HK-2 (cell line): ENCODE results near the gene GNB2.
"Not testable (repeated sequence)": the region's sequence is repeated elsewhere in the genome, so short reads cannot be mapped to it uniquely, and the experiment has no call there.

Source experiments
- DNase-seq: peaks from one replicate; pipeline ENCODE4 v3.0.0-alpha.2; 2018; ENCODE audit not compliant: unreplicated experiment

The GNB2 gene

DNA sequence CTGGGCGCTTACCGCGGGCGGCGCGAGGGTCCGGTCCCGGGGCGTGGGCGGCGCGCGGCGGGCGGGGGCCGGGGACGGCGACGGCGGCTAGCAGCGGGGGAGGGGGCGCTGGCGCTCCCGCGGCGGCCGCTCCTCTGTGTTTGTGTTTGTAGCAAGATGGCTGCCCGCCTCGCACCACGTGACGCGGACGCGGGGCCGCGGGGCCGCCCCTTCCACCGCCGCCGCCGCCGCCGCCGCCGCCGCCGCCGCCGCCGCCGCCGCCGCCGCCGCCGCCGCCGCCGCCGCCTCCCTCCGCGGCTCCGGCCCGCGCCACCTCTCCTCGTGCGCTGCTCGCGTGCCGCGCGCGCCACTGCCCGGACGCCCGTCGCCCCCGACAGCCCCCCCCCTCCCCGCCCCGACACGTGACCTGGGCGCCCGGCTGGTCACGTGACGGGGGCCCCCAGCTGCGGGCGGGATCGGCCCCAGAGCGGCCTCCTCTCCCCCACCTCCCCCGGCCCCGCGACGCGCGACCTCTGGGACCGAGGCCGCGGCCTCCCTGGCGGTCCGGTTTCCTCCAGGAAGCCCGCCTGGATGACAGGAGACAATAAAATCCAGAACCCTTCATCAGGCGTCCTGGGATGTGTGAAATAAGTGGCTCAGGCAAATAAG is 20.7 kb downstream of the GNB2 start, which contains the start of gene GIGYF1:
Gene GIGYF1 (minus strand): TSS at position 153 of the 648 bp plus-strand sequence. CDS start 6,012 bp downstream, outside the sequence.
- DNase-seq: peak; percentile 62

DNA sequence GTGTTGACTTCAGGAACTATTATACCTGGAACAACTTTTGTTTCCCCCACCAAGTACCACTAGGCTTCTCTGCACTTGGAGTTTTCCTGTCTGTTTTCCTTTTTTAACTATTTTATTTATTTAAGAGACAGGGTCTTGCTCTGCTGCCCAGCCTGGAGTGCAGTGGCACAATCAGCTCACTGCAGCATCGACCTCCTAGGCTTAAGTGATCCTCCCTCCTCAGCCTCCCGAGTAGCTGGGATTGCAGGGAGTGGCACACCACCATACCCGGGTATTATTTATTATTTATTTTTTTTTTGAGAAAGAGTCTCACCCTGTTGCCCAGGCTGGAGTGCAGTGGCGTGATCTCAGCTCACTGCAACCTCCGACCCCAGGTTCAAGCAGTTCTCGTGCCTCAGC is 22.6 kb downstream of the GNB2 start:
- no peak for DNase-seq

DNA sequence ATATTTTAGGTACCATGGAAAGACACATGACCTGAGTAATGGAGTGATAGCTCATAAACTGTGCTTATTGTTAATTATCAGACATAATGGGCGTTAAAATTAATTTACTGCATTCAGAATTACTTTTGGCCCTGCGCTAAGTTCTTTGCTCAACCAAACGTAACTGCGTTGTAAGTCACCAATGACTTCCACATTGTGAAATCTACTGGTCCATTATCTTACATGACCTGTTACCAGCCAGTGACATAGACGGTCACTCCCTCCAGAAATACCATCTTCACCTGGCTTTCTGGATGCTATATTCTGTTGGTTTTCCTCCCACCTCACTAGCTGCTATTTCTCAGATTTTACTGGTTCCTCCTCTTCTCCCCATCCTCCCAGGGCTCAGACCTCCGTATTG is 25.5 kb downstream of the GNB2 start:
- DNase-seq: no peak

DNA sequence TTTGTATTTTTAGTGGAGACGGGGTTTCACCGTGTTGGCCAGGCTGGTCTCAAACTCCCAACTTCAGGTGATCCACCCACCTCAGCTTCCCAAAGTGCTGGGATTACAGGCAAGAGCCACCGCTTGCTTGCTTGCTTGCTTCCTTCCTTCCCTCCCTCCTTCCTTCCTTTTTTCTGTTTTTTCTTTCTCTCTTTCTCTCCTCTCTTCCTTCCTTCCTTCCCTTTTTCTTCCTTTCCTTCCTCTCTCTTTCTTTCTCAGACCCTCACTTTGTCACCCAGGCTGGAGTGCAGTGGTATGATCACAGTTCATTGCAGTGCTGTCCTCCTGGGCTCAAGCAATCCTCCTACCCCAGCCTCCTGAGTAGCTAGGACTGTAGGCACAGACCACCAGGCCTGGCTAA is 27.5 kb downstream of the GNB2 start:
- not testable (repeated sequence) for DNase-seq

DNA sequence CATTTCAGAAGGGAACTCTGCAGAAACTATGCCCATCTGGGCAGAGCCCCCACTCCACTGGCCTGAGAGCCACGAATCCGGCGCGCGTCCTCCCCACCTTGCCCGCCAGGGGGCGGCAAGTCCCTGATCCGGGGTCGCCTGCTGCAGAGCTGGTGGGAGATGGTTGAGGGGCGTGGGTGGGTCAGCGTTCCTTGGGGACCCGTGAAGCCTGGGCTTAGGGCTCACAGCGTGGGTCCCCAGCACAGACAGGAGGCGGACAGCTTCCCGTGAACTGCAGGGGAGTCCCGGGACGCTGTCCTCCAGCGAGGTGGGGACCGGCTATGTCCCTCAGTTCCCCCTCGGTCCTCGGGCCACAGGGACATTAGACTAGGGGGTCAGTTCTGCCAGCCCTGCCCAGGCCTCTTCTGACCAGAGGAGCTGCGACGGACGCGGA is 31.8 kb downstream of the GNB2 start:
- DNase-seq: peak; percentile 84

DNA sequence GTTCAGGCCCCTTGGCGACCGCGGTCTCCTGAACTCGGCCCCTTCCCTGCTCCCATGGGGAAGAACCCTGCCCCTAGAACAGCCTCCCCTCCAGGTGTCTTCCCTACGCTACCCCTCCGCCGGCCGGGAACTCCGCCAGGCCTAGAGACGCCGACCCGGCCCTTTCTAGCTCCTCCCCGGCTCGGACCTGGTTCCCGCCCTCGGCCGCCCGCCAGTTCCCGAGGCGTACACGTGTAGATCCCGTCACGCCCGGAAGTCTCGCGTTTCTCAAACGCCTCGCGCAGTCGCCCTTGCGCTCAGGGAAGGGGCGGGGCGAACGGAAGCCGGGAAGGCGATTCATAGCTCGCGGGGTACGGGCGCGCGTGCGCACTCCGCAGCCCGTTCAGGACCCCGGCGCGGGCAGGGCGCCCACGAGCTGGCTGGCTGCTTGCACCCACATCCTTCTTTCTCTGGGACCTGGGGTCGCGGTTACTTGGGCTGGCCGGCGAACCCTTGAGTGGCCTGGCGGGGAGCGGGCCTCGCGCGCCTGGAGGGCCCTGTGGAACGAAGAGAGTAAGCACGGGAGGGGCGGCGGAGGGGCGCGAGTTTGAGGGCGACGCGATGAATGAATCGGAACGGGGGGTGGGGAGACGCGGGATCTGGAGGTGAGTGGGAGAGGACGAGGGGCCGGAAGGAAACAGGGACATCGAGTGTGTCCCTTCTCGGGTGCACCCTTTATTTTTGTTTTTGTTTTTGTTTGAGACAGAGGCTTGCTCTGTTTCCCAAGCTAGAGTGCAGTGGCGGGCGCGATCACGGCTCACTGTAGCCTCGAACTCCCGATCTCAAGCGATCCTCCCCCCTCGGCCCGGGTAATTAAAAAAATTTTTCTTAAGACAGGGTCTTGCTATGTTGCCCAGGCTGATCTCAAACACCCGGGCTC is 32.5 kb downstream of the GNB2 start, which contains the start of gene POP7:
Gene POP7 (plus strand): TSS at position 369 of the 919 bp plus-strand sequence. CDS start 710 bp downstream, outside the sequence.
- DNase-seq: peak; percentile 98

DNA sequence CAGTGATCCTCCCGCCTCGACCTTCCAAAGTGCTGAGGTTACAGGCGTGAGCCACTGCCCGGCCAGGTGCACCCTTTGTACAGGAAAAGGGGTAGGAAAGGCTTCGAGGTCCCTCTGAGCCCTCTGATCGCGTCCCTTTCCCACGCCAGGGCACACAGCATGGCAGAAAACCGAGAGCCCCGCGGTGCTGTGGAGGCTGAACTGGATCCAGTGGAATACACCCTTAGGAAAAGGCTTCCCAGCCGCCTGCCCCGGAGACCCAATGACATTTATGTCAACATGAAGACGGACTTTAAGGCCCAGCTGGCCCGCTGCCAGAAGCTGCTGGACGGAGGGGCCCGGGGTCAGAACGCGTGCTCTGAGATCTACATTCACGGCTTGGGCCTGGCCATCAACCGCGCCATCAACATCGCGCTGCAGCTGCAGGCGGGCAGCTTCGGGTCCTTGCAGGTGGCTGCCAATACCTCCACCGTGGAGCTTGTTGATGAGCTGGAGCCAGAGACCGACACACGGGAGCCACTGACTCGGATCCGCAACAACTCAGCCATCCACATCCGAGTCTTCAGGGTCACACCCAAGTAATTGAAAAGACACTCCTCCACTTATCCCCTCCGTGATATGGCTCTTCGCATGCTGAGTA is 33.3 kb downstream of the GNB2 start:
- no peak for DNase-seq

DNA sequence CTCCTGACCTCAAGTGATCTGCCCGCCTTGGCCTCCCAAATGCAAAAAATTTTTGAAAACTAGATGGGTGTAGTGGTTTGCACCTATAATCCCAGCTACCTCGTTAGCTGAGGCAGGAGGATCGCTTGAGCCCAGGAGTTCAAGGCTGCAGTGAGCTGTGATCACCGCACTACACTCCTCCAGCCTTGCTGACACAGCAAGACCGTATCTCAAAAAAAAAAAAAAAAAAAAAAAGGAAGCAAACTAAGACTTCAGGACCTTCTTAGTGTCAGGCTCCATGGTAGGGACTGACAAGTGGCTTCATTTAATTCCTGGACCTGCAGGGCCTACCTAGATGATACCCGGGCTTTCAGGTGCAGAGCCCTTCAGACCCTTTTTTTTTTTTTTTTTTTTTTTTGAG is 34.9 kb downstream of the GNB2 start:
- no peak for DNase-seq

DNA sequence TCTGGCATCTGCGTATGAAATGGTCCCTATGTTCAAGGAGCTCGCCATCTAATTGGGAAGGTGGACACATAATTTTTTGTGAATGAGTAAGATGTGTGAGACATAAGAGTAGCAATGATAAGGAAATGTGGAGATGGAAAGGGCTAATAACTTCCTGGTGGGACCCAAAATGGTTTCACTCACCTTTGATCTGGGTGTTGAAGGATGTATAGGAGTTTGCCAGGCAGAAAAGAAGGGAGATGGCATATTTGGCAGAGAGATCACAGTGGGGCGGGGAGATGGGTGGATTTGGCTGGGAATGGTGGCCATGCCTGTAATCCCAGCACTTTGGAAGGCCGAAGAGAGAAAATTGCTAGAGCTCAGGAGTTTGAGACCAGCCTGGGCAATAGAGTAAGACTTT is 36.9 kb downstream of the GNB2 start:
- no peak for DNase-seq

DNA sequence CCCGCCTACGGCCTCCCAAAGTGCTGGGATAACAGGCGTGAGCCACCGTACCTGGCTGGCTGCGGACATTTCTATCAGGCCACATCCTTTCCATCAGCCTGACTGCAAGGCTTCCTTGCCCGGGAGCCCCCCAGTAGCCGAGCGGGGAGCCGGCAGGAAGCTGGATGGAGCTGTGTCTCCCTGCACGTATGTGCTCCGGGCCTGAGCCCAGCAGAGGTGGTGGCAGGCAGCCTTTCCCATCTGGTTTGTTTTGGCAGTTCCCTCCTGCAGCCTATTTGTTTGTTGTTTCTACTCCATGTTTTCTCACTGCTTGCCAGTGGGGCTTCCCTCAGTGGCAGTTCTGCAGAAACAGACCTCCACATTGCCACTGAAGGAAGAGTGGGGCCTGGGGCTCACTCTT is 37.8 kb downstream of the GNB2 start:
- DNase-seq: no peak

DNA sequence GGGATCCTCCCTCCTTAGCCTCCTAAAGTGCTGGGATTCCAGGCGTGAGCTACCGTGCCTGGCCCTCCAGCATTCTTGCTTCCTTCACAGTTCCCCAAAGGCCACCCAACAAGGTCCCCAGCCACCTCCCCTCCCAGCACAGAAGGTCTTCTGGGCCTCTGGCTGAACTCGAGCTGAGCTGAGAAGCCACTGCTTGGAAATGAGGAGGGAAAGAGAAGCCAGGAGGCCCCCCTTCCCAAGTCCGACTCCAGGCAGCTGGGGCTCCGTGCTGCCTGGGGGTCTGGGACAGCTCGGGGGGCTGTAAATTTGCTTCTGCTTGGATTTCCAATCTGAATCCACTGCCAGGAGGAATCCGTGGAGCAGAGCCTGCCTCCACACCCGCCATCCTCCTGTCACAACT is 41.2 kb downstream of the GNB2 start:
- no peak for DNase-seq

DNA sequence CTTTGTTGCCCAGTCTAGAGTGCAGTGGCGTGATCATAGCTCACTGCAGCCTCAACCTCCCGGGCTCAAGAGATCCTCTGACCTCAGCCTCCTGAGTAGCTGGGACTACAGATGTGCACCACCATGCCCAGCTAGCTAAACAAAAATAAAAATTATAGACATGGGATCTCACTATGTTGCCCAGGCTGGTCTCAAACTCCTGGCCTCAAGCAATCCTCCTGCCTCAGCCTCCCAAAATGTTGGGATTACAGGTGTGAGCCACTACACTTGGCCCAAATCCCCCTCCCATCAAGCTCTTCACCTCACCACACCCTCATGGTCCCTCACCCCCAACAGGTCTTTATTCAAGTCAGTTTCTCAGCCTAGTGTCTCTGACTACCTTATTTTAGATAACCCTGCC is 43.5 kb downstream of the GNB2 start:
- not testable (repeated sequence) for DNase-seq

DNA sequence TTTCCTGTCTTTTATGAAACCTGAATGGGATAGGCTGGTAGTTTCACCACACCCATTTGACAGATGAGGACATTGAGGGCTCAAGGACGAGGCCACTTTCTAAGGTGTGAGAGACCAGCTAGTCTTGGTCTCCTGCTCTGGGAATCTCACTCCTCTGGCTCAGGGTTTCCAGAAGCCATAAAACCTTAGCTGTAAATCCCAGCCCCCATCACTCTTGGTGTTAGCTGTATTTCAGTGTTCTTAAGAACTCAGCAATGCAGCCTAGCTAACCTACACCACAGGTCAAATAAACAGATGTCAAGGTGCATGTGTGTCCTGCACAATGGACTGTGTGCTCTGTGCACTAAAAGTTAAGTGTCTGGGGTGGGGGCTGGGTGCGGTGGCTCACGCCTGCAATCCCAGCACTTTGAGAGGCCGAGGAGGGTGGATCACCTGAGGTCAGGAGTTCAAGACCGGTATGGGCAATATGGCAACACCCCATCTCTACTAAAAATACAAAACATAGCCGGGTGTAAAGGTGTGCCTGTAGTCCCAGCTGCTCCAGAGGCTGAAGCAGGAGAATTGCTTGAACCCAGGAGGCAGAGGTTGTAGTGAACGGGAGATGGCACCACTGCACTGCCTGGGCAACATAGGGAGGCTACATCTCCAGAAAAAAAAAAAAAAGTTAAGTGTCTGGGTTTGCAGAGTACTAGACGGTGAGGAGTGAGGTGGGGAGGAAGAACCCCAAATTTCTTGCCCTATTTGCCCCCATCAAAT is 46.2 kb downstream of the GNB2 start:
- DNase-seq: no peak

DNA sequence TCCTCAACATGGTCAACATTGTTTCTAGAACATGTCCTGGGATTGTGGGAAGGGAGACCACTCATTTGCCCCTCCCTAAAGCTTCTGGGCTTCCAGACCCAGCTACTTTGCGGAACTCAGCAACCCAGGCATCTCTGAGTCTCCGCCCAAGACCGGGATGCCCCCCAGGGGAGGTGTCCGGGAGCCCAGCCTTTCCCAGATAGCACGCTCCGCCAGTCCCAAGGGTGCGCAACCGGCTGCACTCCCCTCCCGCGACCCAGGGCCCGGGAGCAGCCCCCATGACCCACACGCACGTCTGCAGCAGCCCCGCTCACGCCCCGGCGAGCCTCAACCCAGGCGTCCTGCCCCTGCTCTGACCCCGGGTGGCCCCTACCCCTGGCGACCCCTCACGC is 46.7 kb downstream of the GNB2 start, which contains the start of gene EPO:
Gene EPO (plus strand): TSS at position 190 of the 392 bp plus-strand sequence. CDS start 513 bp downstream, outside the sequence.
- no peak for DNase-seq

DNA sequence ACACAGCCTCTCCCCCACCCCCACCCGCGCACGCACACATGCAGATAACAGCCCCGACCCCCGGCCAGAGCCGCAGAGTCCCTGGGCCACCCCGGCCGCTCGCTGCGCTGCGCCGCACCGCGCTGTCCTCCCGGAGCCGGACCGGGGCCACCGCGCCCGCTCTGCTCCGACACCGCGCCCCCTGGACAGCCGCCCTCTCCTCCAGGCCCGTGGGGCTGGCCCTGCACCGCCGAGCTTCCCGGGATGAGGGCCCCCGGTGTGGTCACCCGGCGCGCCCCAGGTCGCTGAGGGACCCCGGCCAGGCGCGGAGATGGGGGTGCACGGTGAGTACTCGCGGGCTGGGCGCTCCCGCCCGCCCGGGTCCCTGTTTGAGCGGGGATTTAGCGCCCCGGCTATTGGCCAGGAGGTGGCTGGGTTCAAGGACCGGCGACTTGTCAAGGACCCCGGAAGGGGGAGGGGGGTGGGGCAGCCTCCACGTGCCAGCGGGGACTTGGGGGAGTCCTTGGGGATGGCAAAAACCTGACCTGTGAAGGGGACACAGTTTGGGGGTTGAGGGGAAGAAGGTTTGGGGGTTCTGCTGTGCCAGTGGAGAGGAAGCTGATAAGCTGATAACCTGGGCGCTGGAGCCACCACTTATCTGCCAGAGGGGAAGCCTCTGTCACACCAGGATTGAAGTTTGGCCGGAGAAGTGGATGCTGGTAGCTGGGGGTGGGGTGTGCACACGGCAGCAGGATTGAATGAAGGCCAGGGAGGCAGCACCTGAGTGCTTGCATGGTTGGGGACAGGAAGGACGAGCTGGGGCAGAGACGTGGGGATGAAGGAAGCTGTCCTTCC is 47.3 kb downstream of the GNB2 start:
- no peak for DNase-seq

DNA sequence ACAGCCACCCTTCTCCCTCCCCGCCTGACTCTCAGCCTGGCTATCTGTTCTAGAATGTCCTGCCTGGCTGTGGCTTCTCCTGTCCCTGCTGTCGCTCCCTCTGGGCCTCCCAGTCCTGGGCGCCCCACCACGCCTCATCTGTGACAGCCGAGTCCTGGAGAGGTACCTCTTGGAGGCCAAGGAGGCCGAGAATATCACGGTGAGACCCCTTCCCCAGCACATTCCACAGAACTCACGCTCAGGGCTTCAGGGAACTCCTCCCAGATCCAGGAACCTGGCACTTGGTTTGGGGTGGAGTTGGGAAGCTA is 47.9 kb downstream of the GNB2 start:
- DNase-seq: no peak

DNA sequence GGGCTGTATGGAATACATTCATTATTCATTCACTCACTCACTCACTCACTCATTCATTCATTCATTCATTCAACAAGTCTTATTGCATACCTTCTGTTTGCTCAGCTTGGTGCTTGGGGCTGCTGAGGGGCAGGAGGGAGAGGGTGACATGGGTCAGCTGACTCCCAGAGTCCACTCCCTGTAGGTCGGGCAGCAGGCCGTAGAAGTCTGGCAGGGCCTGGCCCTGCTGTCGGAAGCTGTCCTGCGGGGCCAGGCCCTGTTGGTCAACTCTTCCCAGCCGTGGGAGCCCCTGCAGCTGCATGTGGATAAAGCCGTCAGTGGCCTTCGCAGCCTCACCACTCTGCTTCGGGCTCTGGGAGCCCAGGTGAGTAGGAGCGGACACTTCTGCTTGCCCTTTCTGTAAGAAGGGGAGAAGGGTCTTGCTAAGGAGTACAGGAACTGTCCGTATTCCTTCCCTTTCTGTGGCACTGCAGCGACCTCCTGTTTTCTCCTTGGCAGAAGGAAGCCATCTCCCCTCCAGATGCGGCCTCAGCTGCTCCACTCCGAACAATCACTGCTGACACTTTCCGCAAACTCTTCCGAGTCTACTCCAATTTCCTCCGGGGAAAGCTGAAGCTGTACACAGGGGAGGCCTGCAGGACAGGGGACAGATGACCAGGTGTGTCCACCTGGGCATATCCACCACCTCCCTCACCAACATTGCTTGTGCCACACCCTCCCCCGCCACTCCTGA is 49.1 kb downstream of the GNB2 start:
- no peak for DNase-seq

DNA sequence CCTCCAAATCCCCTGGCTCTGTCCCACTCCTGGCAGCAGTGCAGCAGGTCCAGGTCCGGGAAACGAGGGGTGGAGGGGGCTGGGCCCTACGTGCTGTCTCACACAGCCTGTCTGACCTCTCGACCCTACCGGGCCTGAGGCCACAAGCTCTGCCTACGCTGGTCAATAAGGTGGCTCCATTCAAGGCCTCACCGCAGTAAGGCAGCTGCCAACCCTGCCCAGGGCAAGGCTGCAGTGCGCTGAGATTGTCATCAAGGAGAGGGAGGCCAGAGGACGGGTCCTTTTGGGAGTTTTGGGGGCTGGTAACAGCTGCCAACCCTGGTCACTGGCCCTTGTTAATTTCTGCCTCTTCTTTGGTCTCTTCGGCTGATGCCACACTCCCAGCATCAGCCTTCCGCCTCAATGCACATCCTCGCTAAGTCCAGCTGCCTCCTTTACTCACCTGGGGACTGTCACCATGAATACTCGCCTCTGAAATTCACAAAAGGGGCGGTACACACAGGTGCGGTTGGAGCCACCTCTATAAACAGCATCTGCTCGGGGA is 50.3 kb downstream of the GNB2 start:
- no peak for DNase-seq

DNA sequence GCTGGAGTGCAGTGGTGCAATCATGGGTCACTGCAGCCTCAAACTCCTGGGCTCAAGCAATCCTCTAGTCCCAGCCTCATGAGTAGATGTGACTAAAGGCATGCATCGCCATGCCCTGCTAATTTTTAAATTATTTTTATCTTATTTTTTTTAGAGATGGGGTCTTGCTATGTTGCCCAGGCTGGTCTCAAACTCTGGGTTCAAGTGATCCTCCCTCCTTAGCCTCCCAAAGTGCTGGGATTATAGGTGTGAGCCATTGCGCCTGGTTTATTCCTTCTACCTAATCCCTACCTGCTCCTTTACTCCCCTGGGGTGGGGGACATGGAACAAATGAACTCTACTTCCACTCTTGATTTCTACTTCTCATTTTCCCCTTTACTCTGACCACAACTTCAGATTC is 50.8 kb downstream of the GNB2 start:
- DNase-seq: not testable (repeated sequence)
